GM19240 (cell line): ENCODE results near the gene SPTBN4.
A peak's percentile ranks its signal among the peaks of the same experiment; 100 is the strongest.
"Not testable (repeated sequence)": the region's sequence is repeated elsewhere in the genome, so short reads cannot be mapped to it uniquely, and the experiment has no call there.

Experiments used
- DNase-seq: peaks from one replicate; pipeline ENCODE4 v3.0.0; 2011; ENCODE audit warnings: low spot score; ENCODE audit not compliant: insufficient read length

Gene SPTBN4

DNA sequence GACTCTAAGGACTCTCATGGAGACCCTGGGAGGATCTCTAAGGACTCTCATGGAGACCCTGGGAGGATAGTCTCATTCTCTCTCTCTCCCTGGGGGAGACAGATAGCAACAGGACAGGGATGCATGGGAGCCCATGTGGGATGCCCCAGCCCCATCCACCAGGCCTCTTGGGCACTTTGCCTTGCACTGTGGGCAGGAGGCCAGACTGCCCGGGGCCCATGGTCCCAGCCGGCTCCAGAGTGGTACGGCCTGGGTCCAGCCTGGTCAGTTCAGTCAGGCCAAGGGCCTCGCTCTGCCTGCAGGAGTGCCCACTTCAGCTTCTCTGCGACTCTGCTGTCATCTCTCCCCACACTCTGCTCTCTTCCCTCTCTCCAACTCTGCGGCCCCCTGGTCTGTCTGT, 61.3 kb downstream of the SPTBN4 start:
- DNase-seq: no peak

GRCh38 chr19:40528533-40529092, 61.8 kb downstream of the SPTBN4 start:
- no peak for DNase-seq

DNA sequence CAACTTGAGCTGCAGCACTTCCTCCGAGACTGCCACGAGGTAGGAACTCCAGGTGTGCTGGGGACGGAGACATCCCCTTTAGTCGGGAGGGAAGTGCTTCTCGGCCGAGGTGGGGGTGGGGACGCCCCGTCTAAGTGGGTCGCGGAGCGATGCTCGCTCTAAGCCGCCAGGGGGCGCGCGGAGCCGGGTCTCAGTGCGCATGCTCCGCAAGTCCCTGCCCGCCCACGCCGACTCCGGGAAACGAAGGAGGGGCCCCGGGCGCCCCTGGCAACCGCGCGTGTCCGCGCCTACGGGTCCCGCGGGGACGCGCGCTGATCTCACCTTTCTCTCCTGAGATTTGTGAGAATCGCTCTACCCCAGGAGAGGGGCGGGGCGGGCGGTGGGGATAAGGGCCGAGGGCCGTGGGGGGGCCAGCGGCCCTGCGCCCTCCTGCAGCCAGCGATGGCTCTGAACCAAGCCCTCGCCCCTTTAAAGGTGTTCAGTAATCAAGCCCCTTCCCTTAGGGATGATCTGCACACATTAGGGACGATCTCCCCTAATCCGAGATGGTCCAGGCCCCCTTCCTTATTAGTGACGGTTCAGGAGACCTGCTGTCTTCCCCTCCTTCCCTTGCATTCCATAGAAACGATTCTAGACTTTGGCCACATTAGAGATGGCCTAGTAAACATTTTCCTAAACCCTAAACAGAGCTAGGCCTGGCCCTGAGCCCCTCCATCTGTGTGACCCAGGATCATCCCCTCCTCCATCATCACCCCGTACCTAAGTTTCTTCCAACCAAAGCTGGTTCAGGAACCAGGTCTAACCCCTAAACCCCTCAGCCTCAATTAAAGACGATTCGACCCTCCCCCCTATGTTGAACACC, 62.5 kb downstream of the SPTBN4 start:
- DNase-seq: peak; percentile 98

DNA sequence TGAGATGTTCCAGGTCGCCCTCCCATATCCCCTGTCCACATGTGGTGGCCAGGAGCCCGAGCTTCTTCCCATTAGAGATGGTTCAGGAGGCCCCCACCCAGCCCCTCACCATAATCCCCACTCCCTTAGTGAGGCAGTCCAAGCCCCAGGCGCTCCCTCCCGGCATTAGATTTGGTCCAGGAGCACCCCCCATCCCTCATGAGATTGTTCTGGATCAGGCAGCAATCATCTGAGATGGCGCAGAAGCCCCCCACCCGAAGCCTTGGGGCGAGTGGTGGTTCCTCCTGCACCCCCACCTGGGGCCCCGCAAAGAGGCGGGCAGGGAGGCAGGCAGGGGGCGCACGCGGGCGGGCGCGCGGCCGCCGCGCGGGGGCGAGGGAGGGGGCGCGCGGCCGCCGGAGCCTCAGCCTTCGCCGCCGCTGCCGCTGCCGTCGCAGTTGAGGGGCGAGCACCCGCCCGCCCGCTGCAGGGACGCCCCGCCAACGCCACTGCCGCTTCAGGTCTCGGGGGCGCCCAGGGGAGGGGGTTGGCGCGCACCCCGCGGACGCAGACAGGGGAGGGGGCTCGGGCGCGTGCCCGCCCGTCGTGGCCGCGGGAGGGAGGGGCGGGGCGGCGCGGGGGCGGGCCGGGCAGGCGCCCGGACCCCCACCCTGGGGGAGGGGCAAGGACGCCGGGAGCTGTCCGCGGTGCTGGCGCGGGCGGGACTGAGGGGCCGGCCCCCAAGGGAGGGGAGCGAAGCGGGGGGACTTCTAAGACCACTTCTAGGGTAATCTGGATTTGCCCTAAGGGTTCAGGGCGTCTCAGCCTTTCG, 63.5 kb downstream of the SPTBN4 start:
- DNase-seq: no peak

GRCh38 chr19:40533508-40533907, 66.7 kb downstream of the SPTBN4 start:
- no peak for DNase-seq

GRCh38 chr19:40534148-40534547, 67.3 kb downstream of the SPTBN4 start:
- DNase-seq: no peak

- DNase-seq: no peak
Observed at GRCh38 chr19:40539070-40539469, 72.3 kb downstream of the SPTBN4 start.

- DNase-seq: no peak
Observed at GRCh38 chr19:40542202-40542859, 75.5 kb downstream of the SPTBN4 start.

DNA sequence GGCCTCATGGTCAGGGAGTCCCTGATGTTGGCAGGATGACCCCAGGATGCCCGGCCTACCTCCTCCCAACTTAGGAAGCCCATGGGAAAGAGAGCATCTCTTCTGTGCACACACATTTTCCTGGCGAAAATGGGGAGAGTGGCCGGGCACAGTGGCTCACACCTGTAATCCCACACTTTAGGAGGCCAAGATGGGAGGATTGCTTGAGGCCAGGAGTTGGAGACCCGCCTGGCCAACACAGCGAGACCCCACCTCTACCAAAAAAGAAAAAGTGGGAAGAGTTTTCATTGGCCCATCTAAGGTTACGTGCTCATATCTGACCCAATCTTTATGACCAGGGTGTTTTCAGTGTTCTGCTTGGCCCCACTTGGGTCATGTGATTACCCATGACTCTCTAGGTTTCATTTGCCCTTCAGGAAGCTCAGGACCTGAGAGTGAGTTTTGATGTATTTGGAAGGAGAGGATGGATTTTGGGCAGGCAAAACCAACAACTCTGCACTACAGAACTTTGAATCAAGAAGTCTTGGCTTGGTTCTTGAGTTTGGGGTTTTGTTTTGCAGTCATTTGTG, 76.3 kb downstream of the SPTBN4 start:
- DNase-seq: no peak

- not testable (repeated sequence) for DNase-seq
Observed at GRCh38 chr19:40546153-40546841, 79.5 kb downstream of the SPTBN4 start.

DNA sequence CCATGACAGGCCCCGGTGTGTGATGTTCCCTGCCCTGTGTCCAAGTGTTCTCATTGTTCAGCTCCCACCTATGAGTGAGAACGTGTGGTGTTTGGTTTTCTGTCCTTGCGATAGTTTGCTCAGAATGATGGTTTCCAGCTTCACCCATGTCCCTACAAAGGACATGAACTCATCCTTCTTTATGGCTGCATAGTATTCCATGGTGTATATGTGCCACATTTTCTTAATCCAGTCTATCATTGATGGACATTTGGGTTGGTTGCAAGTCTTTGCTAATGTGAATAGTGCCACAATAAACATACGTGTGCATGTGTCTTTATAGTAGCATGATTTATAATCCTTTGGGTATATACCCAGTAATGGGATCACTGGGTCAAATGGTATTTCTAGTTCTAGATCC, 80.4 kb downstream of the SPTBN4 start:
- not testable (repeated sequence) for DNase-seq

DNA sequence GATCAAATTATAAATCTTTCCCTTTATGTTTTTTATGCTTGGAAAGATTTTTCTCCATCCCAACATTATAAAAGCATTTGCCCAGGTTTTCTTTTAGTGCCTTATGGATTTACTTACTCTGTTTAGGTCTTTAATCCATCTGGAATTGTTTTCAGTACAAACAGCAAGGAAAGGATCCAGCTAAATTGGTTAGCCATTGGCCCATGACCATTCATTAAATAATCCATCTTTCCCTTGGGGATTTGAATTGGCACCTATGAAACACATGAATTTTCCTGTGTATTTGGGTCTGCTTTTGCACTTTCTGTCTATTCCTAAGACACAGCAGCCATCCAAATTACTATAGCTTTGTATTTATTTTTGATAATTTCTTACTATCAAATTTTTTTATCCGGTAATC, 81.0 kb downstream of the SPTBN4 start:
- no peak for DNase-seq

- peak; percentile 68 for DNase-seq
Observed at GRCh38 chr19:40549007-40549708, 82.4 kb downstream of the SPTBN4 start.

DNA sequence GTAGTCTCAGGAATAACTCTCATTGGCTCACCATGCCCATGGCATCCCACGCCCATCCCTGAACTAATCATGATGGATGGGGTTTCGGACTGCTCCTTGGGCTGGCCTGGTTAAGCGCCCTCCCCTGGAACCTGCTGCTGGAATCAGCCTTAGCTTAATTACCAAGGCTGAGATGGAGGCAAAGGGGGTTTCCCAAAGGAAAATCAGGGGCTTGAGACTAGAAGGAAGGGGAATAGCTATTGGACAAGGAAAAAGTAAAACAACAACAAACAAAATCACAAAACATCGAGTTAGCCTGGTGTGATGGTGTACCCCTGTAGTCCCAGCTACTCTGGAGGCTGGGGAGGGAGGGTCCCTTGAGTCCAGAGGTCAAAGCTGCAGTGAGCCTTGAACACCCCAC, 84.2 kb downstream of the SPTBN4 start:
- no peak for DNase-seq

DNA sequence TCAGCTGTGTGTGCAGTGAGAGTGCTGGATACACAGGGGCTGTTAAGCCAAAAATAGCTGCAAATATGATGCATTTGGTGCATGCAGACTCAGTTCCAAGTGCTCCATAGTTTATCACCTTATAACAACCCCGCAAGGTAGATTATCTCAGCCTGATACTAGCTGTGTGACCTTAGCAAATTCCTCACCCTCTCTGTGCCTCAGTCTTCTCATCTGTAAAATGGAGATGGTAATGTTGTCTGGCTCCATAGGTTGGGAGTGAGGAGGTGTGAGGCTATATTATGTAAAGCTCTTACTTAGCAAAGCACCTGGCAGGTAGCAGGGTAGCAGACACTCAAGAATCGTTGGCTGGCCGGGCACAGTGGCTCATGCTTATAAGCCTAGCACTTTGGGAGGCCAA, 86.0 kb downstream of the SPTBN4 start:
- DNase-seq: no peak

GRCh38 chr19:40553885-40554857, 87.4 kb downstream of the SPTBN4 start:
- DNase-seq: no peak

- no peak for DNase-seq
Observed at GRCh38 chr19:40555978-40556689, 89.3 kb downstream of the SPTBN4 start.

DNA sequence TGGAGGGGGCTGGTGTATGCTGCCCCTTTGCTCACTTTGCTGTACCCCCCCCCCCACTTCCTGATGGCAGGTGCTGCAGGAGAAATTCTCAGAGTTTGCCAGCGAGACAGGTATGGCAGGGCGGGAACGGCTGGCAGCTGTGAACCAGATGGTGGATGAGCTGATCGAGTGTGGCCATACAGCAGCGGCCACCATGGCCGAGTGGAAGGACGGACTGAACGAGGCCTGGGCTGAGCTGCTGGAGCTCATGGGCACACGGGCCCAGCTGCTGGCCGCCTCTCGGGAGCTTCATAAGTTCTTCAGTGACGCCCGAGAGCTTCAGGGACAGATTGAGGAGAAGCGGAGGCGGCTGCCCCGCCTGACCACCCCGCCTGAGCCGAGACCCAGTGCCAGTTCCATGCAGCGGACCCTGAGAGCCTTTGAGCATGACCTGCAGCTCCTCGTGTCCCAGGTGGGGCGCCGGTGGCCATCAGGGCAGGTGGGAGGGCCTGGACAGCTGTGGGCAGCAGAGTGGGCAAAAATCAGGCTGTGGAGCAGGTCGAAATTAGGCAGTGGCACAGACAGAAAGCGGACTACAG, 90.2 kb downstream of the SPTBN4 start:
- no peak for DNase-seq
